Measurements from ENCODE around the gene COL25A1.
"Not testable (repeated sequence)": the region's sequence is repeated elsewhere in the genome, so short reads cannot be mapped to it uniquely, and the experiment has no call there.

The COL25A1 gene

GRCh38 chr4:108874806-108875205 is 427.7 kb downstream of the COL25A1 start:
- DNase-seq, result no peak
- intact Hi-C loops (cut with DNase I), result no loop called here

- DNase-seq; intact Hi-C loops (cut with DNase I): not testable (repeated sequence)
These were observed 432.5 kb downstream of the COL25A1 start for GRCh38 chr4:108869970-108870369.

GRCh38 chr4:108868606-108869227 is 433.7 kb downstream of the COL25A1 start:
- DNase-seq, result no peak
- intact Hi-C loops (cut with DNase I), result no loop called here

- intact Hi-C loops (cut with DNase I), result no loop called here
- no peak for DNase-seq
These were observed 435.0 kb downstream of the COL25A1 start for GRCh38 chr4:108867476-108867875.

GRCh38 chr4:108861334-108861733 is 441.1 kb downstream of the COL25A1 start:
- DNase-seq, result no peak
- intact Hi-C loops (cut with DNase I), result no loop called here

GRCh38 chr4:108854786-108855185 is 447.7 kb downstream of the COL25A1 start:
- no peak for DNase-seq
- intact Hi-C loops (cut with DNase I), result no loop called here

- intact Hi-C loops (cut with DNase I), result no loop called here
- DNase-seq, result no peak
These were observed 449.8 kb downstream of the COL25A1 start for GRCh38 chr4:108852691-108853090.

GRCh38 chr4:108851366-108851765 is 451.1 kb downstream of the COL25A1 start:
- intact Hi-C loops (cut with DNase I), result no loop called here
- no peak for DNase-seq

GRCh38 chr4:108850219-108850649 is 452.2 kb downstream of the COL25A1 start:
- intact Hi-C loops (cut with DNase I), result no loop called here
- no peak for DNase-seq

- intact Hi-C loops (cut with DNase I), result no loop called here
- DNase-seq, result no peak
These were observed 452.8 kb downstream of the COL25A1 start for GRCh38 chr4:108849611-108850168.

- DNase-seq, result no peak
- intact Hi-C loops (cut with DNase I), result no loop called here
These were observed 455.9 kb downstream of the COL25A1 start for GRCh38 chr4:108846568-108846967.

GRCh38 chr4:108840426-108840975 is 462.0 kb downstream of the COL25A1 start:
- intact Hi-C loops (cut with DNase I), result no loop called here
- DNase-seq, result no peak

GRCh38 chr4:108839333-108839732 is 463.1 kb downstream of the COL25A1 start:
- intact Hi-C loops (cut with DNase I), result loop anchor here (10.0 kb wide), 1 partner anchor 565 kb away; no protein-coding TSS in a partner anchor
- no peak for DNase-seq

- DNase-seq, result no peak
- intact Hi-C loops (cut with DNase I), result loop anchor here (10.0 kb wide), 1 partner anchor 566 kb away; no protein-coding TSS in a partner anchor
These were observed 464.0 kb downstream of the COL25A1 start for GRCh38 chr4:108838451-108838850.

GRCh38 chr4:108834835-108835384 is 467.5 kb downstream of the COL25A1 start:
- intact Hi-C loops (cut with DNase I), result loop anchor here (10.0 kb wide), 1 partner anchor 570 kb away; no protein-coding TSS in a partner anchor
- DNase-seq, result peak in 1 of 42 donors; percentile 21

GRCh38 chr4:108834166-108834834 is 468.2 kb downstream of the COL25A1 start:
- intact Hi-C loops (cut with DNase I), result loop anchor here (10.0 kb wide), 1 partner anchor 571 kb away; no protein-coding TSS in a partner anchor
- peak in 30 of 42 donors; percentile 8 to 69 (median 36) for DNase-seq

GRCh38 chr4:108833046-108833445 is 469.4 kb downstream of the COL25A1 start:
- DNase-seq, result no peak
- intact Hi-C loops (cut with DNase I), result loop anchor here (10.0 kb wide), 1 partner anchor 572 kb away; no protein-coding TSS in a partner anchor

- intact Hi-C loops (cut with DNase I), result loop anchor here (10.0 kb wide), 1 partner anchor 573 kb away; no protein-coding TSS in a partner anchor
- no peak for DNase-seq
These were observed 470.6 kb downstream of the COL25A1 start for GRCh38 chr4:108831886-108832285.

- DNase-seq, result no peak
- intact Hi-C loops (cut with DNase I), result loop anchor here (10.0 kb wide), 1 partner anchor 574 kb away; no protein-coding TSS in a partner anchor
These were observed 471.2 kb downstream of the COL25A1 start for GRCh38 chr4:108831291-108831690.
